Esophagus squamous epithelium (tissue), 4 donors: Measurements from ENCODE around the gene APOBEC3H.

Source experiments
- POLR2A ChIP-seq, 4 donors: fragments of 450-650 bp; IDR thresholded peaks; one replicate each; pipeline ENCODE4 v1.6.1; 2017; ENCODE audit warnings: antibody characterized with exemption in 4 of 4, mild to moderate bottlenecking in 4 of 4, moderate library complexity in 3 of 4
- TF ChIP-seq, protein P1 (sequence below), 6 experiments: fragments of 450-650 bp in 4 of 6; fragments of 200-600 bp in 2 of 6; sonication (generic) in 2 of 6; IDR thresholded peaks; one replicate each; pipeline ENCODE4 v1.5.1; 2016 to 2019; ENCODE audit warnings: antibody characterized with exemption in 6 of 6, mild to moderate bottlenecking in 4 of 6, moderate library complexity in 4 of 6

DNA sequence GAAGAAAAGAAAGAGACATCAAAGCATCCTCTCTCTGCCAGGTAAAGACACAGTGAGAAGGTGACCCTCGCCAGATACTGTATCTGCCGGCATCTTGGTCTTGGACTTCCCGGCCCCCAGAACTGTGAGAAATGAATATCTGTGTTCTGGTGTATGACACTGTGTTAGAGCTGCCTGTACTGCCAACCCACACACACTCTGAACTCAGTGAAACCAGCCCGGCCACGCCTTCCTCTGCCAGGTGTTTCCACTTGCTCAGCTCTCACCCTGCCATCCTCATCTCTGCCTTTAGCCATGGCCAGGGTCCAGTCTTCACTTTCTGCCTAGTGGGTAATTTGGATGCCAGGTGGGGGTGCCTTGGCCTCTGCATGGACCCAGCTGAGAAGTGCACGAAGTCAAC lies 31.5 kb downstream of the APOBEC3H start:
- no peak for TF ChIP-seq POLR2A (IDR thresholded peaks at IDR 0.05)
- TF ChIP-seq, protein P1, sequence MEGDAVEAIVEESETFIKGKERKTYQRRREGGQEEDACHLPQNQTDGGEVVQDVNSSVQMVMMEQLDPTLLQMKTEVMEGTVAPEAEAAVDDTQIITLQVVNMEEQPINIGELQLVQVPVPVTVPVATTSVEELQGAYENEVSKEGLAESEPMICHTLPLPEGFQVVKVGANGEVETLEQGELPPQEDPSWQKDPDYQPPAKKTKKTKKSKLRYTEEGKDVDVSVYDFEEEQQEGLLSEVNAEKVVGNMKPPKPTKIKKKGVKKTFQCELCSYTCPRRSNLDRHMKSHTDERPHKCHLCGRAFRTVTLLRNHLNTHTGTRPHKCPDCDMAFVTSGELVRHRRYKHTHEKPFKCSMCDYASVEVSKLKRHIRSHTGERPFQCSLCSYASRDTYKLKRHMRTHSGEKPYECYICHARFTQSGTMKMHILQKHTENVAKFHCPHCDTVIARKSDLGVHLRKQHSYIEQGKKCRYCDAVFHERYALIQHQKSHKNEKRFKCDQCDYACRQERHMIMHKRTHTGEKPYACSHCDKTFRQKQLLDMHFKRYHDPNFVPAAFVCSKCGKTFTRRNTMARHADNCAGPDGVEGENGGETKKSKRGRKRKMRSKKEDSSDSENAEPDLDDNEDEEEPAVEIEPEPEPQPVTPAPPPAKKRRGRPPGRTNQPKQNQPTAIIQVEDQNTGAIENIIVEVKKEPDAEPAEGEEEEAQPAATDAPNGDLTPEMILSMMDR (IDR thresholded peaks at IDR 0.05) = no peak
